Mesothelial cell of epicardium (in vitro differentiated cells): ENCODE measurements around the gene IL26. TPM values are rescaled to one million over a fixed set of nuclear protein-coding genes. Genes with fewer than 3 reads are reported as not detected.

Experiments
- DNase-seq, 2 experiments: peaks; one replicate each; pipeline ENCODE4 v3.0.0; 2021; ENCODE audit warnings: low spot score in 2 of 2; ENCODE audit not compliant: unreplicated experiment in 2 of 2
- H3K27ac Mint-ChIP-seq: 2 replicates; pipeline ENCODE4 v1.8.0; 2021; ENCODE audit warnings: mixed read lengths
- H3K27me3 Mint-ChIP-seq: 2 replicates; pipeline ENCODE4 v1.8.0; 2021; ENCODE audit warnings: low read depth, mixed read lengths
- H3K36me3 Mint-ChIP-seq: 2 replicates; pipeline ENCODE4 v1.8.0; 2021; ENCODE audit warnings: mixed read lengths
- H3K4me1 Mint-ChIP-seq: 2 replicates; pipeline ENCODE4 v1.8.0; 2021; ENCODE audit warnings: mixed read lengths
- H3K4me3 Mint-ChIP-seq: 2 replicates; pipeline ENCODE4 v1.8.0; 2021; ENCODE audit warnings: mild to moderate bottlenecking, moderate library complexity, mixed read lengths
- H3K9me3 Mint-ChIP-seq: 2 replicates; pipeline ENCODE4 v1.8.0; 2021; ENCODE audit warnings: mixed read lengths
- total RNA-seq: library from RNA; stranded (reverse); gene quantifications from 3 replicates; pipeline ENCODE4 v1.2.1, GENCODE V29; 2021
- TF ChIP-seq, protein P1 (sequence below): fragments of 200-600 bp; sonication (generic); IDR thresholded peaks from one replicate; pipeline ENCODE4 v1.5.0; 2021; ENCODE audit warnings: antibody characterized with exemption; ENCODE audit not compliant: unreplicated experiment

The IL26 gene
- total RNA-seq, 1 donor from 2014 or later = not detected

DNA sequence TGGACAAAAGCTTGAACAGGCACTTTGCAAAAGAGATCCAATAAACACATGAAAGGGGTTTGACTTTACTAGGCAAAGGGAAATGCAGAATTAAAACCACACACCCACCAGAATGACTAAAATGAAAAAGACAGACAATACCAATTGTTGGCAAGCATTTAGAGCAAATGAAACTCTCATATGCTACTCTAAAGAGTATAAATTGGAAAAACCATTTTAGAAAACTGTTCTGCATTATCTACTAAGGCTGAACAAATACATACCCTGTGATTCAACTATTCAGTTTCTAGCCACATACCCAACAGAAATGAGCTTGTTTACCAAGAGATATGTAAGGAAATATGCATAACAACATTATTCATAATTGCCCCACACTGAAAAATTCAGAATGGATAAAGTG lies 36.3 kb upstream of the IL26 start:
- peaks cover 8% of the 10 kb centered on the region for H3K4me1 Mint-ChIP-seq
- H3K27ac Mint-ChIP-seq = no peak overlapping the region
- peaks cover 4% of the 10 kb centered on the region for H3K27me3 Mint-ChIP-seq

DNA sequence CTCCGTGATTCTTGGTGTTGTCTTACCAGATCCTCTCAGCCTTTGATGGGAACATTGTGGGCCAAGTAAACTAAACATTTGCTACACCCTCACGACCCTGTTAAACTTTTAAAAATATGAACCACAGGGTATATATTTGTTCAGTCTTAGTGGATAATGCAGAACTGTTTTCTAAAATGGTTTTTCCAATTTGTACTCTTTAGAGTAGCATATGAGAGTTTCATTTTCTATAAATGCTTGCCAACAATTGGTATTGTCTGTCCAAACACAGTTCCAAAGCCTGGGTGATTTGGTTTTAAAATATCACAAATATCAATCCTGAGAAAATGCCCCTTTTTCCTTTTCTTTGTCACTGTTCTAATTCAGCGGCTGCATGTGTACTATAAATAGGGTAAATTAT lies 34.5 kb upstream of the IL26 start:
- no peak overlapping the region for H3K4me3 Mint-ChIP-seq
- peaks cover 4% of the 10 kb centered on the region for H3K4me1 Mint-ChIP-seq
- no peak overlapping the region for H3K27ac Mint-ChIP-seq
- H3K27me3 Mint-ChIP-seq = peaks cover 4% of the 10 kb centered on the region
- TF ChIP-seq, protein P1, sequence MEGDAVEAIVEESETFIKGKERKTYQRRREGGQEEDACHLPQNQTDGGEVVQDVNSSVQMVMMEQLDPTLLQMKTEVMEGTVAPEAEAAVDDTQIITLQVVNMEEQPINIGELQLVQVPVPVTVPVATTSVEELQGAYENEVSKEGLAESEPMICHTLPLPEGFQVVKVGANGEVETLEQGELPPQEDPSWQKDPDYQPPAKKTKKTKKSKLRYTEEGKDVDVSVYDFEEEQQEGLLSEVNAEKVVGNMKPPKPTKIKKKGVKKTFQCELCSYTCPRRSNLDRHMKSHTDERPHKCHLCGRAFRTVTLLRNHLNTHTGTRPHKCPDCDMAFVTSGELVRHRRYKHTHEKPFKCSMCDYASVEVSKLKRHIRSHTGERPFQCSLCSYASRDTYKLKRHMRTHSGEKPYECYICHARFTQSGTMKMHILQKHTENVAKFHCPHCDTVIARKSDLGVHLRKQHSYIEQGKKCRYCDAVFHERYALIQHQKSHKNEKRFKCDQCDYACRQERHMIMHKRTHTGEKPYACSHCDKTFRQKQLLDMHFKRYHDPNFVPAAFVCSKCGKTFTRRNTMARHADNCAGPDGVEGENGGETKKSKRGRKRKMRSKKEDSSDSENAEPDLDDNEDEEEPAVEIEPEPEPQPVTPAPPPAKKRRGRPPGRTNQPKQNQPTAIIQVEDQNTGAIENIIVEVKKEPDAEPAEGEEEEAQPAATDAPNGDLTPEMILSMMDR = no peak
- DNase-seq = no peak
- H3K36me3 Mint-ChIP-seq = no peaks in the 10 kb centered on the region
- H3K9me3 Mint-ChIP-seq = no peaks in the 10 kb centered on the region

More for the DNA sequence above, 36.3 kb upstream of the IL26 start:
- Mint-ChIP-seq H3K9me3 (peaks cover 3% of the 10 kb centered on the region), H3K36me3 (no peaks in the 10 kb centered on the region), H3K4me3 (no peak overlapping the region)
- DNase-seq = no peak
- TF ChIP-seq, protein P1 = no peak

DNA sequence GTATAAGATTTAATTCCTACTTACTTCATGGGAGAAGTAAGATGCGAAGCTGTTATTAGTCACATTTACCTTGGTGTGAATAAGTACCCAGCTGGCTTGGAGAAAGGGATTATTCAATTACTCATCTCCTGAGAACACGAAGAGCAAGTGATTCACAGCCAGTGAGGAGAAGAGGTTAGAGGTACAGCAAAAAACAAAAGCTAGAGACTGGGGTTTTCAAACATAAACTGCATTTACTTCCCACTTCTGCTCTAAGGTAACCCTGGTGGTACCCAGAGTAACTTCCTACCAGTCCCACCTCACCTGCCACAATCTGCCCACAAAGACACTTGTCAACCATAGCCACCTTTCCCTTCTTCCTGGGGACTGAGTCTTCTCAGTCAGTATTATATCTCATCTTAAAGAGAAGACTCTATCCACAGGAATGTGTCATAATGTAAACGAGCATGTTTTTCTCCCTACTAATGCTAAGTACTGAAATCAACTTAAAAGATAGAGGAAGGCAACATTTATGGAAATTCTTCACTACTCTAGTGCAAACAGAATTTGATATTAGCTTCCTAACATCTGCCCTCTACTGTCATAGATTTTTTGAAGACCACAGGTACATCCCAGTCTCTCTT lies 33.8 kb upstream of the IL26 start:
- H3K36me3 Mint-ChIP-seq = no peaks in the 10 kb centered on the region
- no peak for DNase-seq
- no peak overlapping the region for H3K4me3 Mint-ChIP-seq
- H3K27ac Mint-ChIP-seq = no peak overlapping the region
- H3K4me1 Mint-ChIP-seq = no peaks in the 10 kb centered on the region
- H3K27me3 Mint-ChIP-seq = peaks cover 4% of the 10 kb centered on the region
- TF ChIP-seq, protein P1 = no peak
- H3K9me3 Mint-ChIP-seq = no peaks in the 10 kb centered on the region

- Mint-ChIP-seq H3K36me3 (no peaks in the 10 kb centered on the region), H3K27ac (no peak within 1 kb of the TSS), H3K4me3 (no peak within 1 kb of the TSS), H3K27me3 (peaks cover 5% of the 10 kb centered on the region), H3K9me3 (no peaks in the 10 kb centered on the region), H3K4me1 (peaks cover 5% of the 10 kb centered on the region)
- TF ChIP-seq, protein P1 = no peak
- no peak for DNase-seq
Observed at GRCh38 chr12:68253504-68253903, 27.9 kb upstream of the IL26 start, which contains the start of gene IL22. Gene IL22 (minus strand): TSS chr12:68253604. CDS start chr12:68253448, 156 bp downstream.

- Mint-ChIP-seq H3K36me3 (peaks cover 5% of the 10 kb centered on the region), H3K27ac (no peak overlapping the region), H3K4me3 (no peak overlapping the region), H3K9me3 (peaks cover 5% of the 10 kb centered on the region), H3K4me1 (peaks cover 10% of the 10 kb centered on the region), H3K27me3 (peaks cover 5% of the 10 kb centered on the region)
- no peak for DNase-seq
- TF ChIP-seq, protein P1 = no peak
Observed at GRCh38 chr12:68252077-68252476, 26.5 kb upstream of the IL26 start.
